OCI-LY1 (cell line): ENCODE data around the gene DPH6.

ENCODE experiments used
- CTCF ChIP-seq: fragments of 200-600 bp; sonication (generic), shearing (Covaris generic); IDR thresholded peaks from 2 replicates; pipeline ENCODE4 v1.5.1; 2017; ENCODE audit warnings: mild to moderate bottlenecking, antibody characterized with exemption, low read length, moderate library complexity, mixed read lengths
- EZH2 ChIP-seq: fragments of 200-600 bp; sonication (generic), shearing (Covaris generic); IDR thresholded peaks from 2 replicates; pipeline ENCODE4 v1.8.0; 2017; ENCODE audit warnings: borderline replicate concordance, mixed run types, mild to moderate bottlenecking, antibody characterized with exemption, low read length, moderate library complexity, mixed read lengths

DNA sequence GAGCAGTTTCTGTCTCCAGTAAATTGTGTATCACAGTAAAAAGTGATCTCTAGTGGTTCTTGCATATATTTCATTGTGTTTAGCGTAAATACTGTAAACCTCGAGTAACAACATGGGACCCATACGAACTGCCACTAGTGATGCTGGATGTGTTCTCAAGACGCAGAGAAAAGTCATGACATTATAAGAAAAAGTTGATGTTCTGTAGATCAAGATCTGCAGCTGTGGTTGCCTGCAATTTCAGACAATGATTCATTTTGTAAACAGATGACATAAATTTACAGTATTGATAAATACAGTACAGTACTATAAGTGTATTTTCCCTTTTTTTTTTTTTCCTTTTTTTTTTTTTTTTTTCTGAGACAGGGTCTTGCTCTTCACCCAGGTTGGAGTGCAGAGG, 100.1 kb downstream of the DPH6 start:
- TF ChIP-seq CTCF, result no peak
- no peak for TF ChIP-seq EZH2
